GM12873 (cell line): ENCODE measurements around the gene NFYB.

Source experiments
- CTCF ChIP-seq: IDR thresholded peaks from 2 replicates; pipeline ENCODE4 v1.5.1; 2012; ENCODE audit warnings: low read depth, mild to moderate bottlenecking, moderate library complexity, low read length, control low read depth; ENCODE audit not compliant: insufficient read depth; ENCODE audit errors: missing control alignments

NFYB gene

GRCh38 chr12:104154286-104154685, 16.3 kb upstream of the NFYB start:
- no peak for TF ChIP-seq CTCF

GRCh38 chr12:104152685-104153241, 14.8 kb upstream of the NFYB start:
- no peak for TF ChIP-seq CTCF

GRCh38 chr12:104150416-104150815, 12.4 kb upstream of the NFYB start:
- TF ChIP-seq CTCF = no peak

GRCh38 chr12:104147346-104147745, 9.3 kb upstream of the NFYB start:
- no peak for TF ChIP-seq CTCF

- TF ChIP-seq CTCF = no peak
Observed at GRCh38 chr12:104143918-104144317, 5.9 kb upstream of the NFYB start.

- no peak for TF ChIP-seq CTCF
Observed at GRCh38 chr12:104143002-104143401, 5.0 kb upstream of the NFYB start.

GRCh38 chr12:104142543-104142942, 4.5 kb upstream of the NFYB start:
- TF ChIP-seq CTCF = no peak
